HG03066 (cell line): ENCODE results near the gene NUP210L.

Experiments
- ATAC-seq: cut with Tn5 transposase; IDR thresholded peaks from one replicate; pipeline ENCODE4 v1.9.1; 2021; ENCODE audit warnings: low read depth; ENCODE audit not compliant: unreplicated experiment

Gene NUP210L

DNA sequence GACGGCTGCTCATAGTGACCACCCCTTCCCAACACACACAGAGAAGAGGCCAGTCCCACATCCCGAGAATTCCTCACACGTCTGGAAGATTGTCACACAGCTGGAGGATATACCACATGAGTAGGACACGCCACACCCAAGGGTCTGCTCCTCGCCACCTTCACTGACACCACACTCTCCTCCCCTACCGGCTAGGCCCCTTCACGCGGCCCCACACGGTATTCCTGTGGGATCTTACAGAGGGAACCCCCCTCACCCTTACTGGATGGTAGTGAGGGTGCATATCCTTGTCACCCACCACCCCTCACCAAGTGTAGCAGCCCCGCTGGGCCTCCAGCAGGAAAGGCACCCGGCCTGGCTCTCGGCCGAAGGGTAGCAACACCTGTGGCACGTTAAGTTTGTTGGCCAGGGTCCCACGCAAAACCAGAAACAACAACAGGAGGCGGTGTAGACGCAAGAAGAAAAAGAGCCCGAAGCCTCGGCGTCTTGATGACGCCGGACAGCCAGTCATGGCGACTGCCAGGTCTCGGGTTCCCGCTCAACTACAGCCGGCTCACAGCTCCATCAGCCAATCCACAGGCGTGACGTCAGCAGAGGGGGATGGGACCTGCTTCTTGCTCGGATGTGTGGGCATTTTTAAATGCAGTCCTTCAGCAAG is at the start of gene NUP210L:
TSS of gene NUP210L (minus strand) at position 540 of the 658 bp plus-strand sequence.
- ATAC-seq = no peak

DNA sequence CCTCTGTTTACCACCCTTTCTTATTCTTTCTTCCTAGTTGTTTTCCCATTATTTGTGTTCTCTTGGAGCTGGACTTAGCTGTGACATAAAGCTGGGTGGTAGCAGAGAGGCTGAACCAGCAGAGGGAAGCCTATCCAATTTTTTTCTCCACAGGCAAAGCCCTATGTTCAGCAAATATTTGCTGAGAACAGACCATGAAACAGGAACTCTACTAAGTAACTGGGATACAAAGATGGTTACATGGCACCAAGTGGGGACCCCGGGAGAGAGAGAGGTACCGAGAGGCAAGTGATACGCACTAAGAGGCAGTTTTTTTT is 44.6 kb upstream of the NUP210L start:
- ATAC-seq = no peak

GRCh38 chr1:154198756-154199562 is 44.1 kb upstream of the NUP210L start:
- no peak for ATAC-seq

DNA sequence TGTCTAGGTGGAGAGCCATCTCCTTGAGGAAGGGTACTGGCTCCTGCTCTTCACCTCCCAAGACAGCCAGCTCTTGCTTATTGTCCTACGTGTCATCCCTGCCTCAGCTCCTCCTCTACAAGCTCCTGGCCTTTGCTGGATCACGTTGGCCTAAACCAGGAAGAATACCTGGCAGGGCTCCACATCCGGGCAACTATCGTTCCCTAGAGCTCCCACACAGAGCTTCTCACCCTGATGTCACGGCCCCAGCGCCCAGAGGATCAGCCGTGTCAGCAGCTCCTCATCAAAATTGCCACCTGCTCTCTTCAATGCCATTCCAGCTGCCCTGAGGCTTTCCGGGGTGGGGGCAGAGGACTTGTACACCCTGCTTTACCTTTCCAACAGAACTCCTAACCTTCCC is 38.9 kb upstream of the NUP210L start:
- ATAC-seq = no peak

- no peak for ATAC-seq
These were observed 37.6 kb upstream of the NUP210L start for GRCh38 chr1:154192476-154192875.

- no peak for ATAC-seq
These were observed 37.2 kb upstream of the NUP210L start, which contains the start of gene TPM3 for GRCh38 chr1:154191990-154192461. Gene TPM3, minus strand, starts transcription at chr1:154192100. Its CDS starts 82 bp downstream, at chr1:154192018.

DNA sequence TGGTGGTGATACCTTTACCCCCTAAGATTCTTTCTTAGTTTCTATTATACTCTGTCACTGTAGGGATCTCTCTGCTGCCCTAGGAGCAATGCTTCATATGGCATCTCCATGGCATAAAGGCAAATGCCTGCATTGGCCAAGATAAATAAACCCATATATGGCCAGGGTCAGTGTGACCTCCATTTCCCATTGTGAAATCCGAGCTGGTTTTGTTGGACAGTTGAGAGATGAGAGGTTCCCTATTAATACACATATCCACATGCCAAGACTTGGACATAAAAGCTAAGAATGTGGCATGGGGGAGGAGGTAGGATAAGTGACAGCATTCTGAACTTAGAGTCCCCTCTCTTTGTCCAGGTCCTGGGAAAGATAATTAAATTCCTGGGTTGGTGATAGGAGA is 35.7 kb upstream of the NUP210L start:
- ATAC-seq = no peak

DNA sequence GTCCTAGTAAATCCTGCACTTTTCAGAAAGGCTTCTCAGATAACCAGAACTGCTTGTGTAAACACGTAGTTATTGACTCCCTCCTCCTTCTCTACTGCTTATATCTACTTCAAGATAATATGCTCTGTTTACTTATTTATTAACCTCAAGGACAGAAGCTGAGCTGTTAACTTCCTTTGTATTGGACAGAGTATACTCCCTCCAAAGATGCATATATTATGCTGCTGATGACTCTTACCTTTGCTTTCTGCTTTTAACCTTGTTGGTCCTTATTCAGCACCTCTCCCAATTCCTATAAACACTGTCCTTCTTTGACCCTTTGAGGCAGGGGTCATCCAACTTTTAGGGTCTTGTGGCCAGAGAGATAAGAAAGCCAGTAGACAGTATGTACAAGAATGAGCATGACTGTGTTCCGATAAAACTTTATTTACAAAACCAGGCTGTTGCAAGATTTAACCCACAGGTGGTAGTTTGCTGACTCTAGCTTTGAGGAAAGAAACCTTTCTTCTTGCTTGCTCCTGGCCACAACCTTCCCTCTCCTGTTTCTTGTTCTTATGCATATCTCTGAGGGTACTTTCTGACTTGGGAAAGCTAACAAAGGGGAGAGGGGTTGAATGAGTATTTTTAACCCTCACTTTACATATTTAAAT is 32.1 kb upstream of the NUP210L start:
- ATAC-seq = no peak

- ATAC-seq = no peak
These were observed 31.3 kb upstream of the NUP210L start for GRCh38 chr1:154186177-154186576.

- peak; percentile 82 for ATAC-seq
These were observed 28.4 kb upstream of the NUP210L start for GRCh38 chr1:154183046-154183915.

DNA sequence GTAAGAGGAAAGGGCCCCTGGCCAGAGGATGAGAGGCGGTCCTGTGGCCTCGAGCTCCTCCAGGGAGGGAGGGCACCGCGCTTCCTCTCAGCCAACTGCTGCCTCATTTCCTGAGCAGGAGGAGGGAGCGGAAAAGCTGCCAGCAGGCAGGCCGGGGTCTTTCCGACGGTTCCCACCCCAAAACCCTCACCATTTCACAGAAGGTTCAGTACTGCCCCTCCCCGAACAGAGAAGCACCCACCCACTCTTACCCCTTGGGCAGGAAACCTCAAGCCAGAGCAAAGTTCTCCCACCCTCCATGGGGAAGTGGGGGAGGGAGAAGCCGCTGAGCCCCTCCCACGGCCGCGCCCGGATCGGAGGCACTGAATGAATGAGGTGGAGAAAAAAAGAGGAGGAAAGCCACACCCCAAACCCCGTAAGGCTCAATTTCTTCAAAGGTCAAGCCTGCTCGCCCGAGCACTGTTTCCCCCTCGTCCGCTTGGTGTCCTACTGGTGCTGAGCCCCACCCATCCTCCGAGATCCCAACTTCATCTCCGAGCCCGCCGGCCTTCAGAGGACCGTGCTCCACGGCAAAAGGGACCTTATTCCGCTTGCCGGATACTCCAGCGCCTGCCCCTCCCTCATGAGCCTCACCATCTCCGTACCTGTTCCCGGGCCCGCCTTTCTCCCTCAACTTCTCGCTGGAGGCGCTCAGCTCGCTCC is 27.6 kb upstream of the NUP210L start:
- peak; percentile 48 for ATAC-seq

DNA sequence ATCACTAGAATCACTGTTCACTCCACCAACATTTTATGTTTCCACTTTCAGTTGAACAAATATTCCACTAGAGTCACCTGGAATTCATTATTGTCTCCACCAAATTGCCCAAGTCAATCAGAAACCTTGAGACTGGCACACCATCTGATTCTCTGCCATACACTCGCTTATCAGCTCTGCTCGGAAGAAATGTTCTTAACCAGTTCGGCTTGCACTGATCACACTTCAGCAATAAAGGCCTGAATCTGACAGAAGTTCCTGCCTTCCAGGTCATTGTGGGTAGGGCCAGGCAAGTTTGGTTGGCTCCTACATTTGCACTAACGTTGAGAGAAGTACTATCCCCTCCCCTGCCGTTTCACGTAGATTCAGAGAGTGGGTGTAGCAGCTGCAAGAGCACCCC is 27.1 kb upstream of the NUP210L start:
- ATAC-seq = no peak

DNA sequence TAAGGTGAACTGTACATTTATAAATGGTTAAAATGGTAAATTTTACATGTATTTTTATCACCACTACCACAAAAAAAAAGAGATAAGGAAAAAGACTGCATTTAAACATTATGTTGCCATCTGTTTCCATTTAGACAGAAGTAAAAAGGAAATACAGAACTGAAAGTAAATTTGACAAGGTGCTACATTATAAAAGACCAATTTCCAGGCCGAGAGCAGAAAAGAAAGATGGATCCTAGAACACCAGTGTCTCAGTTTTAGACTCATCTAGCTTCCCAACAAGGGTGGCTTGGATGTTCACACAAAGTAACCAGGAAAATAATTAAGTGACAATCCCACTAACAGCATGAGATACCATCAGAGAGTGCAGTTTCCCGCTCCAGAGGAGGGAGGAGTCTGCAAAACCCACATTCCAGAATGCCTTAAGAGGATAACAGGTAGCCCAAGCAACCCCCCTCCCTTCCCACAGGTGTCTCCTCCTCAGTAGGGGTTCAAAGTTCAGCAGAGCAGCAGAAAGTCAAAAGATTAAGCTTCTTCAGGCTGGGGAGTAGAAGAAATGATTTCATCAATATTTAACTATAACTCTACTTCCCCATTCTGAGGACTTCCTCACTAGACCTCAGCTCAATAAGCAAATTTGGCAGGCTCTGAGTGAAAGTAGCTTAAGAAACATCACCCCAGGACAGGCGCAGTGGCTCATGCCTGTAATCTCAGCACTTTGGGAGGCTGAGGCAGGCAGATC is 25.2 kb upstream of the NUP210L start:
- ATAC-seq = no peak

DNA sequence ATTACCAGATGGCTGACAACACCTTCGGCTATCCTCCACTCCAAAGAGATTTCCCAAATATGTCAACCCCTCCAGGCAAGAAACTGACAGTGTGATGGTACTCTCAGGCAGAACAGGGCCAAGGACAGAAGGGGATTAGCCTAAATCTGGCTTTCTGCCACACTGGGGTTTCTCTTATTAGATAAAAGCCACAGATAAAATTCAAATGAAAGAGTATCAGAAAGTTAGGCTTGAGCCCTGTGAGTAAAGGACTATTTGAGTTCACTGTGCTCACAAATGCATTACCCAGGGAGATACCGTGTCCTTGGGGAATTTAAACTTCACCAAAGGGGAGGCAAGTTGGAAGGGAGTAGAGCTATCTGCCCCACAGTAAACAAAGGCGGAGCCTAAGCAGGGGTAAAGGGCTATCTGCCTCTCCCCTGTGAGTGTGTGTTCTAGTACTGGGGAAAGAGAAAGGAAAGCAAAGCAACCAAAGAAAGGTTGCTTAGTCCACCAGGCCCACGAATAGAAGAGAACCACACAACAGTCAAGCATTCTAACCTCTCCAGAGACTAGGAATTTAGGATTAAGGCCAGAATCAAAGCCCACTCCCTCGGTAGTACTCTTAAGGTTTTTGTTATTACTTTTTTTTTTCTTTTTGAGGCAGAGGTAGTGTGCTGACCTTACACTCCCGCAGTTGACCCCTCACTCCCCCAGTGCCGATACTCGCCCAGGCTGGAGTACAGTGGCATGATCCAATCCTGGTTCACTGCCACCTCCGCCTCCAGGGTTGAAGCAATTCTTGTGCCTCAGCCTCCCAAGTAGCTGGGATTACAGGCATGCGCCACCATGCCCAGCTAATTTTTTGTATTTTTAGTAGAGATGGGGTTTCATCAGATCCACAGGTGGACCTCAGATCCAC is 24.3 kb upstream of the NUP210L start:
- no peak for ATAC-seq

- no peak for ATAC-seq
These were observed 23.1 kb upstream of the NUP210L start for GRCh38 chr1:154178013-154178412.

DNA sequence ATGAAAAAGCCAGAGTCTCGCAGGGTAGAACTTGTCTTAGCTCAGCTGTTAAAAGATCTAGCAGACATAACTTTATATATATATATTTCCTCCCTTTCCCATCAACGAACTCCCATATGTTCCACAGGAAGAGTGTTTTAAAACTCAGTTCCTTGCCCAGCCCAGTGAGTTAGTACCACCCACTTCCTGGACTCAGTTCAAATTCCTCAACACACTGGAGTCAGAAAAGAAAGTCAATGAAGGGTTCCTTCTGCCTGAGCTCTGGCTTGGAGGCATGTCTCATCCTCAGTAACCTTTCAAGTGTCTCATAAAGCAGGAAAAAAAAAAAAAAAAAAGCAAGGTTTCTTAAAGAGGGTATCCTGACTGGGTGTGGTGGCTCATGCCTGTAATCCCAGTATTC is 21.5 kb upstream of the NUP210L start:
- ATAC-seq = no peak

DNA sequence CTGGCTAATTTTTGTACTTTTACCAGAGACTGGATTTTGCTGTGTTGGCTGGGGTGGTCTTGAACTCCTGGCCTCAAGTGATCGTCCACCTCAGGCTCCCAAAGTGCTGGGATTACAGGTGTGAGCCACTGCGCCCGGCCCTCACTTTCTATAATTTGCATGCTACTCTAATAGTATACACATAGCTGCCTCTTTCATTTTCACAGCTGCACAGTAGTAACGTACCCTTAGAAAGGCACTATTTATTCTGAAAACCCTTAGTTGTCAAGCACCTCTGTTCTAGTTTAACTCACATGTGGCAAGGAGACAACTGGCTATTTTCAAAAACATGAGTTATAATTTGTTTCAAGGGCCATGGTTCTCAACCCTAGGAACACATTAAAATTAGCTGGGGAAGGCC is 19.8 kb upstream of the NUP210L start:
- no peak for ATAC-seq

DNA sequence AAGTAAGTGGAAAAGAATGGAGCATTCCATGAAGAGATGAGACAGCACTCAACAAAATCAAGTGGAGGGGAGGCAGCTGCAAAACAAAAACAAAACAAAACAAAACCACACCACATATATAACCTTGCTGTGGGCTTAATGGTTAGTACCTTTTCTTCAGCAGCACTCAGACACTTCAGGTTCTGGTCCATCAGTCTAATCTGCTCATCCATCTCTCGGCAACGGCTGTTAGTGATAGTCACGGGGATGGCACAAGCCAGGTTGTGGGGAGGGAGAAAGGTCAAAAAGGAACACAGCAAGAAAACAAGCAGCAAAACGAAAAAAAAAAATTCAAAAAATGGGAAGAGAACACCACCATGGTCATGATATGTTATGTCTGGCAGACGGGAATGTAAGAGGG is 17.0 kb upstream of the NUP210L start:
- no peak for ATAC-seq
